Astrocyte (in vitro differentiated cells and primary cell): ENCODE results near the gene ZBTB11. TPM values are rescaled to one million over a fixed set of nuclear protein-coding genes. Genes with fewer than 3 reads are reported as not detected.
"Not testable (repeated sequence)": the region's sequence is repeated elsewhere in the genome, so short reads cannot be mapped to it uniquely, and the experiment has no call there.

Experiments used
- DNase-seq: peaks from one replicate; pipeline ENCODE4 v3.0.0-alpha.2; 2010; ENCODE audit warnings: low read depth
- FAIRE-seq: peaks from 2 replicates; lab custom pipeline; 2011; peaks lifted over from hg19 to GRCh38; lab: Jason Lieb, UNC
- H2AFZ ChIP-seq: 2 replicates; pipeline ENCODE4 v1.6.0; 2012; ENCODE audit warnings: low read depth, low read length, inconsistent platforms
- H3K27ac ChIP-seq: 2 replicates; pipeline ENCODE4 v1.5.1; 2011; ENCODE audit warnings: low read depth, low read length, inconsistent platforms
- H3K27me3 ChIP-seq: 2 replicates; pipeline ENCODE4 v1.6.0; 2011; ENCODE audit warnings: low read length, inconsistent platforms; ENCODE audit not compliant: insufficient read depth
- H3K36me3 ChIP-seq: 2 replicates; pipeline ENCODE4 v1.5.1; 2011; ENCODE audit warnings: low read length, inconsistent platforms; ENCODE audit not compliant: insufficient read depth
- H3K4me1 ChIP-seq: 2 replicates; pipeline ENCODE4 v1.5.1; 2011; ENCODE audit warnings: low read length, inconsistent platforms; ENCODE audit not compliant: insufficient read depth
- H3K4me2 ChIP-seq: 2 replicates; pipeline ENCODE4 v1.6.0; 2012; ENCODE audit warnings: low read length, inconsistent platforms
- H3K4me3 ChIP-seq: 2 replicates; pipeline ENCODE4 v1.5.1; 2011; ENCODE audit warnings: low read depth, mild to moderate bottlenecking, low read length, inconsistent platforms; ENCODE audit not compliant: insufficient read depth
- H3K79me2 ChIP-seq: 2 replicates; pipeline ENCODE4 v1.6.0; 2012; ENCODE audit warnings: mild to moderate bottlenecking, low read length, inconsistent platforms; ENCODE audit not compliant: insufficient read depth
- H3K9ac ChIP-seq: 2 replicates; pipeline ENCODE4 v1.6.0; 2012; ENCODE audit warnings: mild to moderate bottlenecking, low read length, inconsistent platforms
- H3K9me3 ChIP-seq: 2 replicates; pipeline ENCODE4 v1.5.1; 2012; ENCODE audit warnings: low read depth, mild to moderate bottlenecking, low read length, inconsistent platforms; ENCODE audit not compliant: insufficient read depth
- H4K20me1 ChIP-seq: 2 replicates; pipeline ENCODE4 v1.6.0; 2012; ENCODE audit warnings: low read length, inconsistent platforms; ENCODE audit not compliant: insufficient read depth
- H3K27ac Mint-ChIP-seq: one replicate; pipeline ENCODE4 v1.8.0; 2021; ENCODE audit warnings: mild to moderate bottlenecking, mixed read lengths; ENCODE audit not compliant: unreplicated experiment
- H3K27me3 Mint-ChIP-seq: one replicate; pipeline ENCODE4 v1.8.0; 2021; ENCODE audit warnings: low read depth, mixed read lengths; ENCODE audit not compliant: unreplicated experiment
- H3K36me3 Mint-ChIP-seq: one replicate; pipeline ENCODE4 v1.8.0; 2021; ENCODE audit warnings: low read depth, mixed read lengths; ENCODE audit not compliant: unreplicated experiment
- H3K4me1 Mint-ChIP-seq: one replicate; pipeline ENCODE4 v1.8.0; 2021; ENCODE audit warnings: low read depth, mixed read lengths; ENCODE audit not compliant: unreplicated experiment
- H3K4me3 Mint-ChIP-seq: one replicate; pipeline ENCODE4 v1.8.0; 2021; ENCODE audit warnings: mild to moderate bottlenecking, moderate library complexity, mixed read lengths; ENCODE audit not compliant: unreplicated experiment
- H3K9me3 Mint-ChIP-seq: one replicate; pipeline ENCODE4 v1.8.0; 2021; ENCODE audit warnings: mild to moderate bottlenecking, mixed read lengths; ENCODE audit not compliant: unreplicated experiment
- CTCF ChIP-seq: IDR thresholded peaks from 2 replicates; pipeline ENCODE4 v1.5.1; 2011; ENCODE audit warnings: low read depth, mild to moderate bottlenecking, inconsistent platforms, low read length, moderate library complexity; ENCODE audit not compliant: insufficient read depth
- EZH2 ChIP-seq: IDR thresholded peaks from 2 replicates; pipeline ENCODE4 v1.6.1; 2012; ENCODE audit warnings: mild to moderate bottlenecking, low read length, inconsistent platforms; ENCODE audit not compliant: insufficient read depth
- total RNA-seq: library from RNA; stranded (reverse); gene quantifications from 2 replicates; pipeline ENCODE4 v1.2.1, GENCODE V29; 2021

Gene ZBTB11
- total RNA-seq, 1 donor from 2014 or later = 20.9 TPM

DNA sequence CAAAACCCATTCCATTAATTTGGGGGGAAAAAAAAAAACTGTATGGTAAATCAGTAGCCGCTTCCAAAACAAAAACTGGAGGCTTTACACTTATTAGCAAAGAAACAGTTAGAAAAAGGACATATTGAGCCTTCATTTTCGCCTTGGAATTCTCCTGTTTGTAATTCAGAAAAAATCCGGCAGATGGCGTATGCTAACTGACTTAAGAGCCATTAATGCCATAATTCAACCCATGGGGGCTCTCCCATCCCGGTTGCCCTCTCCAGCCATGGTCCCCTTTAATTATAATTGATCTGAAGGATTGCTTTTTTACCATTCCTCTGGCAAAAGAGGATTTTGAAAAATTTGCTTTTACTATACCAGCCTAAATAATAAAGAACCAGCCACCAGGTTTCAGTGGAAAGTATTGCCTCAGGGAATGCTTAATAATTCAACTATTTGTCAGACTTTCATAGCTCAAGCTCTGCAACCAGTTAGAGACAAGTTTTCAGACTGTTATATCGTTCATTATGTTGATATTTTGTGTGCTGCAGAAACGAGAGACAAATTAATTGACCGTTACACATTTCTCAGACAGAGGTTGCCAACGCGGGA lies 18.9 kb upstream of the ZBTB11 start:
- no peaks in the 10 kb centered on the region for H3K36me3 Mint-ChIP-seq
- H4K20me1 ChIP-seq = no peaks in the 10 kb centered on the region
- FAIRE-seq = no peak
- no peak overlapping the region for H3K9ac ChIP-seq
- no peak overlapping the region for H3K4me3 Mint-ChIP-seq
- peaks cover 9% of the 10 kb centered on the region for H3K4me1 Mint-ChIP-seq
- no peak overlapping the region for H2AFZ ChIP-seq
- H3K9me3 Mint-ChIP-seq = no peaks in the 10 kb centered on the region
- TF ChIP-seq CTCF (peak; percentile 70), EZH2 (no peak)
- no peaks in the 10 kb centered on the region for H3K4me1 ChIP-seq
- H3K27me3 ChIP-seq = no peaks in the 10 kb centered on the region
- no peaks in the 10 kb centered on the region for H3K27me3 Mint-ChIP-seq
- no peak overlapping the region for H3K27ac Mint-ChIP-seq
- DNase-seq = peak; percentile 25
- no peak overlapping the region for H3K4me3 ChIP-seq
- H3K9me3 ChIP-seq = no peaks in the 10 kb centered on the region
- no peaks in the 10 kb centered on the region for H3K36me3 ChIP-seq
- no peaks in the 10 kb centered on the region for H3K79me2 ChIP-seq
- no peak overlapping the region for H3K4me2 ChIP-seq
- H3K27ac ChIP-seq = no peak overlapping the region

DNA sequence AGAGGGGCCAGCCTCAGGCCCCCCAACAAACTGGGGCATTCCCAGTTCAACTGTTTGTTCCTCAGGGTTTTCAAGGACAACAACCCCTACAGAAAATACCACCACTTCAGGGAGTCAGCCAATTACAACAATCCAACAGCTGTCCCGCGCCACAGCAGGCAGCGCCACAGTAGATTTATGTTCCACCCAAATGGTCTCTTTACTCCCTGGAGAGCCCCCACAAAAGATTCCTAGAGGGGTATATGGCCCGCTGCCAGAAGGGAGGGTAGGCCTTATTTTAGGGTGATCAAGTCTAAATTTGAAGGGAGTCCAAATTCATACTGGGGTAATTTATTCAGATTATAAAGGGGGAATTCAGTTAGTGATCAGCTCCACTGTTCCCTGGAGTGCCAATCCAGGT lies 17.9 kb upstream of the ZBTB11 start:
- not testable (repeated sequence) for H3K9me3 Mint-ChIP-seq, H3K9me3 ChIP-seq, H3K9ac ChIP-seq, H3K27me3 Mint-ChIP-seq, H3K4me3 ChIP-seq, H3K36me3 Mint-ChIP-seq, H3K36me3 ChIP-seq, H3K4me3 Mint-ChIP-seq, H3K4me1 ChIP-seq, DNase-seq, H3K4me1 Mint-ChIP-seq, FAIRE-seq, H3K27me3 ChIP-seq, H3K27ac ChIP-seq, H3K27ac Mint-ChIP-seq, H3K79me2 ChIP-seq, H3K4me2 ChIP-seq, H4K20me1 ChIP-seq, H2AFZ ChIP-seq

GRCh38 chr3:101693540-101693939 lies 16.6 kb upstream of the ZBTB11 start:
- not testable (repeated sequence) for H3K27ac ChIP-seq, H3K4me1 ChIP-seq, H3K36me3 Mint-ChIP-seq, H3K4me2 ChIP-seq, H3K4me3 Mint-ChIP-seq, H3K4me3 ChIP-seq, H3K27me3 Mint-ChIP-seq, H4K20me1 ChIP-seq, H3K9me3 Mint-ChIP-seq, H3K36me3 ChIP-seq, H3K79me2 ChIP-seq, FAIRE-seq, H3K9ac ChIP-seq, H3K27me3 ChIP-seq, H3K27ac Mint-ChIP-seq, H3K4me1 Mint-ChIP-seq, H2AFZ ChIP-seq, H3K9me3 ChIP-seq
- TF ChIP-seq CTCF = peak; percentile 30
- DNase-seq = peak; percentile 27

DNA sequence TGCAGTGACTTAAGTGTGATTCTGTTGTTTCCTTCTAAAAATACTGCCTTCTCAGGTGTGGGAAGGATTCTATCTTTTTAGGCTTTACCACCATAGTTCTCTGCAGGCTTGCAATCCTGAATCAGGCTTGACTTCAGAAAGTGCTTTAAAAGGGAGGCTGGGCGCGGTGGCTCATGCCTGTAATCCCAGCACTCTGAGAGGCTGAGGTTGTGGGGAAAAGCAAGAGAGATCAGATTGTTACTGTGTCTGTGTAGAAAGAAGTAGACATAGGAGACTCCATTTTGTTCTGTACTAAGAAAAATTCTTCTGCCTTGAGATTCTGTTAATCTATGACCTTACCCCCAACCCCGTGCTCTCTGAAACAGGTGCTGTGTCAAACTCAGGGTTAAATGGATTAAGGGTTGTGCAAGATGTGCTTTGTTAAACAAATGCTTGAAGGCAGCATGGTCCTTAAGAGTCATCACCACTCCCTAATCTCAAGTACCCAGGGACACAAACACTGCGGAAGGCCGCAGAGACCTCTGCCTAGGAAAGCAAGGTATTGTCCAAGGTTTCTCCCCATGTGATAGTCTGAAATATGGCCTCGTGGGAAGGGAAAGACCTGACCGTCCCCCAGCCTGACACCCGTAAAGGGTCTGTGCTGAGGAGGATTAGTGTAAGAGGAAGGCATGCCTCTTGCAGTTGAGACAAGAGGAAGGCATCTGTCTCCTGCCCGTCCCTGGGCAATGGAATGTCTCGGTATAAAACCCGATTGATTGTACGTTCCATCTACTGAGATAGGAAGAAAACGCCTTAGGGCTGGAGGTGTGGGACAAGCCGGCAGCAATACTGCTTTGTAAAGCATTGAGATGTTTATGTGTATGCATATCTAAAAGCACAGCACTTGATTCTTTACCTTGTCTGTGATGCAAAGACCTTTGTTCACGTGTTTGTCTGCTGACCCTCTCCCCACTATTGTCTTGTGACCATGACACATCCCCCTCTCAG lies 15.0 kb upstream of the ZBTB11 start:
- DNase-seq, H3K4me3 Mint-ChIP-seq, H3K79me2 ChIP-seq, H3K4me3 ChIP-seq, H2AFZ ChIP-seq, H3K36me3 Mint-ChIP-seq, H3K27me3 ChIP-seq, H3K9me3 ChIP-seq, FAIRE-seq, H3K9me3 Mint-ChIP-seq, H3K4me2 ChIP-seq, H3K27ac ChIP-seq, H3K27me3 Mint-ChIP-seq, H3K36me3 ChIP-seq, H3K9ac ChIP-seq, H3K4me1 ChIP-seq, H3K27ac Mint-ChIP-seq, H4K20me1 ChIP-seq: not testable (repeated sequence)
- H3K4me1 Mint-ChIP-seq = peaks cover 15% of the 10 kb centered on the region
